ENCODE results near the gene RABAC1.

- no peak for TF ChIP-seq REST (IDR thresholded peaks at IDR 0.05; ENCODE audit: insufficient read depth in 1 of 2, low read depth in 2 of 2, low read length in 1 of 2)
- TF ChIP-seq, protein P1, sequence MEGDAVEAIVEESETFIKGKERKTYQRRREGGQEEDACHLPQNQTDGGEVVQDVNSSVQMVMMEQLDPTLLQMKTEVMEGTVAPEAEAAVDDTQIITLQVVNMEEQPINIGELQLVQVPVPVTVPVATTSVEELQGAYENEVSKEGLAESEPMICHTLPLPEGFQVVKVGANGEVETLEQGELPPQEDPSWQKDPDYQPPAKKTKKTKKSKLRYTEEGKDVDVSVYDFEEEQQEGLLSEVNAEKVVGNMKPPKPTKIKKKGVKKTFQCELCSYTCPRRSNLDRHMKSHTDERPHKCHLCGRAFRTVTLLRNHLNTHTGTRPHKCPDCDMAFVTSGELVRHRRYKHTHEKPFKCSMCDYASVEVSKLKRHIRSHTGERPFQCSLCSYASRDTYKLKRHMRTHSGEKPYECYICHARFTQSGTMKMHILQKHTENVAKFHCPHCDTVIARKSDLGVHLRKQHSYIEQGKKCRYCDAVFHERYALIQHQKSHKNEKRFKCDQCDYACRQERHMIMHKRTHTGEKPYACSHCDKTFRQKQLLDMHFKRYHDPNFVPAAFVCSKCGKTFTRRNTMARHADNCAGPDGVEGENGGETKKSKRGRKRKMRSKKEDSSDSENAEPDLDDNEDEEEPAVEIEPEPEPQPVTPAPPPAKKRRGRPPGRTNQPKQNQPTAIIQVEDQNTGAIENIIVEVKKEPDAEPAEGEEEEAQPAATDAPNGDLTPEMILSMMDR (IDR thresholded peaks at IDR 0.05): no peak
Observed at GRCh38 chr19:41908724-41909464, 50.2 kb downstream of the RABAC1 start.
